GM18511 (cell line): ENCODE measurements around the gene NPSR1.
"Not testable (repeated sequence)": the region's sequence is repeated elsewhere in the genome, so short reads cannot be mapped to it uniquely, and the experiment has no call there.

ENCODE experiments used
- ATAC-seq: cut with Tn5 transposase; IDR thresholded peaks from one replicate; pipeline ENCODE4 v1.9.1; 2021; ENCODE audit warnings: mild to moderate bottlenecking, moderate library complexity; ENCODE audit not compliant: unreplicated experiment

Gene NPSR1

GRCh38 chr7:34867341-34867740 is 209.3 kb downstream of the NPSR1 start:
- not testable (repeated sequence) for ATAC-seq

DNA sequence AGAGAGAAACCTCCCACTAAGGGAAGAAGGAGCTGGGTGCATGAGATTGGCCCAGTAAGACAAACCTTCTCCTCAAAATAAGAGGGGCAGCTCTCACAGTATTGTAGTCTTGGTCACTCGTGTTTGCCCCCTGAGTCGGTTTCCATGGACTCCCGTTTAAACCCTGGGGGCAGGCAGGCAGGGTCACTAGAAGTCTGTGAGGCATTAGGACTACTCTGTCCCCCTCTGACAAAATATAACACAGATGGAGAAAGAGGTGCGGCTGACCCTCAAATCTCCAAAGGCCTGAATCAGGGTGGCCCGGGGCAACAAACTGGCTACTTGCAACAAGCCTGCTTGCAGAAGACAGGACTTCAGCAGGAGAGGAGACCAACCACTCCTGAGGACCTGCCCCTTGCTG is 210.6 kb downstream of the NPSR1 start:
- not testable (repeated sequence) for ATAC-seq

- no peak for ATAC-seq
Observed at GRCh38 chr7:34869057-34869456, 211.0 kb downstream of the NPSR1 start.

DNA sequence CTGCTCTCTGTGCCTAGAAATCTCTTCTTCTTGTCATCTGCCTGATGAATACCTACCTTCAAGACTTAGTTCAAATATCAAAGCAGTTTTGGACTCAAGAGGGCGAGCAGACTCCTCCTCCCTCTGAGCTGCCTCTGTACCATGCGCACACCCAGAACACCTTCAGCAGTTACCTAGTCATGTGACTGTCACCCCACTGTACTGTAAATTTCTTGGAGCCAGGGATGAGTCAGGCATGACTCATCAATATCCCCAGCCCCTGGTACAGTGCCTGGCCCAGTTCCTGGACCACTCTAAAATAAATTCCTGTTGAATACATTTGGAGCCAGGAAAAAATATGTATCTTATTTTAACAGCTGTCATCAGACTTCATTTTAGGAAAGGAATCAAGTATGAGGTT is 212.0 kb downstream of the NPSR1 start:
- not testable (repeated sequence) for ATAC-seq

DNA sequence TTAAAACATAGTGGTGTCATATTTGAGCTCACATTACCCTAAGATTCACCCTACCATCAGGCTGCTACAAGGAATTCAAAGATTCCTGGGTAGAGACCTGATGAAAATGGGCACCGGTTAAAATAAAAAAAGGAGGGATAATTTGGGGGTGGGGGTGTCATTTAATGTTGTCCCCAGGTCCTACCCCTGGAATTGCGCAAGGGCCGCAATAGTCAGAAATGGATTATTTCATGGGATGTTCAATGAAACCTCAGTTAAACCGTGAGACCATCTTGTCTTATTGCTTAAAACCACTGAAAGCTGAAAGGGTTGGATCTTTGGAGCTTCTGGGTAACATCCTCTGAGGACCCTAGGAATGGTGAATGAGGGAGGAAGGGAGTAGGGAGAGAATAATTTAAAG is 216.3 kb downstream of the NPSR1 start:
- ATAC-seq: not testable (repeated sequence)

- ATAC-seq: no peak
Observed at GRCh38 chr7:34875481-34875880, 217.5 kb downstream of the NPSR1 start.

- not testable (repeated sequence) for ATAC-seq
Observed at GRCh38 chr7:34878944-34879735, 221.1 kb downstream of the NPSR1 start.

DNA sequence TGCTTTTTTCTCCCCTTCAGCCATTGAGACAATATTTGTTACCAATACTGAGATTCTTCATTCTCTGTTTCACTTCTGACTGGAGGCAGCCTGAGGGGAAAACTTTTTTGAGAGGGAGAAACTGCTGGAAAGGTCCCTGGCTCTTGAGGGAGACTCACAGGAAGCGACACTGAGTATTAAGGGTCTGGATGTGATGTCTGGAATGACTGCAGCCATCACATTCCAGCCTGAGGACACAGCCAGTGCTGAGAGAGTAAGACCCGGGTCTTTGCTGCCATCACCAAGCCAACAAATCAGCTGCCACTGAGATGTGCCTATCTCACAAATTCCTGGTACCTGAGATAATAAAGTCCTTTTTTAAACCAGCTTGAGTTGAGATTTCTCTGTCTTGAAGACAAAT is 221.9 kb downstream of the NPSR1 start:
- no peak for ATAC-seq

- not testable (repeated sequence) for ATAC-seq
Observed at GRCh38 chr7:34883855-34884254, 225.8 kb downstream of the NPSR1 start.

DNA sequence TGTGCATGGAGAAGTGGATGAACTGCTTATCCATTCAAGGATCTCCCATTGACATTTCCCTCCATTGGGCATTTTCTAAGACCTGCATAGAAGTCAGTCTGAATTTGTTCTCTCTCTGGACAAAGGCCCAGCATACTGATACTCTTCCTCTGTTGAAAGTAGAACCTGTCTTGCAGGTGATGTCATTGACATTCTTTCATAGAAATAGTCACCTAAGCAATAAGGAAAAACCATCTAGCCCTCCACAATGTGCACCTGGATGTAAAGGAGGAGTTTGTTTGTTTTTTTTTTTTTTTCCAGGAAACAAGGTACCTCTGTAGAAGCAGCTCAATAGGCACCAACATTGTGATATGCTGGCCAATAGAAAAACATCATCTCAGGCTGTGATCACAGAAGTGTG is 228.8 kb downstream of the NPSR1 start:
- ATAC-seq: no peak

DNA sequence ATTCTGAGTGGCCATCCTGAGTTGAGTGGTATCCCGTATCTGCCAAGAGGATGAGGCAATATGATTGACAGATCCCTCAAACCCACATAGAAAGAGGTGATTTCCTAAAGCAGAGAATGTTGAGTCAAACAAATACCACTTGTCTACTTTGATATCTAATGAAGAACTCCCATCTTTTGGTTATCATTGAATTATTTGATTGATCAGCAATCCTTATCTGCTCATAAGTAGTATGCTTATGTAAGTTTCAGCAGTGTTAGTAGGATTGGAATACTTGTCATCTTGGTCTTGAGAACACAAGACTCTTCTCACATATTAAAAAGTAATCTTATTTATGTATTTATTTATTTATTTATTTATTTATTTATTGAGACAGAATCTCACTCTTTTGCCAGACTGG is 231.9 kb downstream of the NPSR1 start:
- no peak for ATAC-seq

DNA sequence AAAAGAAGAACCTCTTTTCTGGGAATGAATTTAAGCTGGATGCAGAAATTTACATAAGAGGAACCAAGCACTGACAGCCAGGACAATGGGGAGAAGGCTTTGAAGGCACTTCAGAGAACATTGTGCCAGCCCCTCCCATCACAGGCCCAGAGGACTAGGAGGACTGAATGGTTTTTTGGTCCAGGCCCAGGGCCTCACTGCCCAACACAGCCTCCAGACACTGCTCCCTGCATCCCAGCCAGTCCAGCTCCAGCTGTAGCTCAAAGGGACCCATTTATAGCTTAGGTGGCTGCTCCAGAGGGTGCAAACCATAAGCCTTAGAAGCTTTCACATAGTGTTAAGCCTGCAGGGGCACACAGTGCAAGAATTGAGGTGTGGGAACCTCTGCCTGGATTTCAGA is 237.2 kb downstream of the NPSR1 start:
- no peak for ATAC-seq
